ENCODE data around the gene GPR141. TPM values are rescaled to one million over a fixed set of nuclear protein-coding genes. Genes with fewer than 3 reads are reported as not detected.

GPR141 gene
- polyA plus RNA-seq, 2 of the 4 experiments (the other 2 are of a cell fraction), result 0.12 to 0.49 TPM

GRCh38 chr7:37705976-37706375 is 22.4 kb downstream of the GPR141 start:
- CTCF ChIA-PET, result no interaction called here

GRCh38 chr7:37706804-37707203 is 23.2 kb downstream of the GPR141 start:
- Histone ChIP-seq H3K4me2 (no peak overlapping the region), H3K4me1 (peaks cover 2% of the 10 kb centered on the region; the same call in 1 of the 3 replicates), H3K9me3 (no peaks in the 10 kb centered on the region), H3K27ac (no peak overlapping the region), H3K4me3 (no peak overlapping the region)
- POLR2A ChIA-PET, result no interaction called here
- TF ChIP-seq SMC3 (IDR thresholded peaks at IDR 0.05) (no peak), MYC (IDR thresholded peaks at IDR 0.05; ENCODE audit: borderline replicate concordance, low read length) (no peak), GATA3 (IDR thresholded peaks at IDR 0.05; ENCODE audit: borderline replicate concordance) (no peak), CHD2 (IDR thresholded peaks at IDR 0.05; ENCODE audit: low read length, partially characterized antibody) (no peak), USF2 (IDR thresholded peaks at IDR 0.05) (no peak), REST (IDR thresholded peaks at IDR 0.05) (no peak), RNF2 (IDR thresholded peaks at IDR 0.05; ENCODE audit: borderline replicate concordance, low read depth) (no peak), JUNB (IDR thresholded peaks at IDR 0.05) (no peak), HMGXB4 (CRISPR knock-in tag; IDR thresholded peaks at IDR 0.05; ENCODE audit: borderline replicate concordance) (no peak), PHF8 (IDR thresholded peaks at IDR 0.05; ENCODE audit: borderline replicate concordance, low read depth) (no peak), ZSCAN20 (CRISPR knock-in tag; IDR thresholded peaks at IDR 0.05) (no peak), MAFK (IDR thresholded peaks at IDR 0.05; ENCODE audit: partially characterized antibody) (no peak), ATOH8 (CRISPR knock-in tag; IDR thresholded peaks at IDR 0.05; ENCODE audit: low read depth) (no peak), NPAS2 (CRISPR knock-in tag; IDR thresholded peaks at IDR 0.05; ENCODE audit: borderline replicate concordance) (no peak), ESRRA (IDR thresholded peaks at IDR 0.05; ENCODE audit: borderline replicate concordance, low read length) (no peak), HOXB5 (CRISPR knock-in tag; IDR thresholded peaks at IDR 0.05) (no peak), TP53 (CRISPR knock-in tag; IDR thresholded peaks at IDR 0.05) (no peak)
- no peak for ATAC-seq
- FAIRE-seq, result no peak
- no peak for DNase-seq (ENCODE audit: low read depth in 1 of 2, low spot score in 1 of 2)
- CTCF ChIA-PET, result interaction anchor here (1.7 kb wide), 1 partner anchor 127 kb away, joined by 5 read pairs; no protein-coding TSS in a partner anchor
- WGBS (ENCODE audit: missing lambda C conversion rate), result 37% methylated on average over 4 of the region's 5 CpGs

More at GRCh38 chr7:37705976-37706375, 22.4 kb downstream of the GPR141 start:
- ATAC-seq, result no peak
- POLR2A ChIA-PET, result no interaction called here
- WGBS (ENCODE audit: missing lambda C conversion rate), result 83% methylated on average over 6 of the region's 6 CpGs
- no peak for FAIRE-seq
- Histone ChIP-seq H3K4me1 (peaks cover 5% of the 10 kb centered on the region; the same call in 1 of the 3 replicates), H3K4me2 (no peak overlapping the region), H3K9me3 (no peaks in the 10 kb centered on the region), H3K4me3 (no peak overlapping the region), H3K27ac (no peak overlapping the region)
- no peak for DNase-seq (ENCODE audit: low read depth in 1 of 2, low spot score in 1 of 2)
- no peak for TF ChIP-seq ZSCAN20 (CRISPR knock-in tag; IDR thresholded peaks at IDR 0.05)
- TF ChIP-seq HOXB13 (CRISPR knock-in tag; IDR thresholded peaks at IDR 0.05; ENCODE audit: low read depth), result no peak
- TF ChIP-seq USF2 (IDR thresholded peaks at IDR 0.05), result no peak
- TF ChIP-seq PHF8 (IDR thresholded peaks at IDR 0.05; ENCODE audit: borderline replicate concordance, low read depth), result no peak
- TF ChIP-seq HEYL (CRISPR knock-in tag; IDR thresholded peaks at IDR 0.05), result no peak
- no peak for TF ChIP-seq HDAC2 (IDR thresholded peaks at IDR 0.05)
